NB4 (cell line): ENCODE measurements around the gene GET3.

Experiments used
- DNase-seq: peaks from one replicate; pipeline ENCODE4 v3.0.0; 2010; ENCODE audit warnings: low read depth
- H3K4me3 ChIP-seq: one replicate; pipeline ENCODE4 v1.5.1; 2011; ENCODE audit warnings: mild to moderate bottlenecking, low read depth, low read length, moderate library complexity
- MYC ChIP-seq: IDR thresholded peaks from 2 replicates; pipeline ENCODE4 v1.6.1; 2011; ENCODE audit warnings: low read depth, low read length
- POLR2A ChIP-seq: IDR thresholded peaks from 2 replicates; pipeline ENCODE4 v1.6.1; 2011; ENCODE audit warnings: mild to moderate bottlenecking; ENCODE audit not compliant: insufficient read length; ENCODE audit errors: extremely low read depth
- TF ChIP-seq, protein P1 (sequence below): IDR thresholded peaks from 2 replicates; pipeline ENCODE4 v1.6.1; 2011; ENCODE audit warnings: low read depth, low read length
- TF ChIP-seq, protein P2 (sequence below): IDR thresholded peaks from one replicate; pipeline ENCODE4 v1.5.1; 2012; ENCODE audit warnings: low read depth, low read length

GET3 gene

DNA sequence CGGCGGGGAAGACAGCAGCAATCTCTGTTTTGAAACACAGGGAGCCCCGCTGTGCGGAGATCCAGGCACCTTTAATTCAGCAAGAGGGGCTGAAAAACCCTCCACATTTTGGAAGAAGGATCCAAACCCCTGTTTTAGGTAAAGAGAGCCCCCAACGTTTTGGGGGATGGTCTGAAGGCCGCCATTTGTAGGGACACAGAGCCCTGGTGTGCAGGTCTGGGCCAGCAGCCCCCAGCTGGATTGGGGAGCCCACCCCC is 41.5 kb downstream of the GET3 start:
- H3K4me3 ChIP-seq = peak overlapping the region; percentile 69
- no peak for TF ChIP-seq MYC
- TF ChIP-seq, protein P1, sequence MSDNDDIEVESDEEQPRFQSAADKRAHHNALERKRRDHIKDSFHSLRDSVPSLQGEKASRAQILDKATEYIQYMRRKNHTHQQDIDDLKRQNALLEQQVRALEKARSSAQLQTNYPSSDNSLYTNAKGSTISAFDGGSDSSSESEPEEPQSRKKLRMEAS = no peak
- TF ChIP-seq, protein P2, sequence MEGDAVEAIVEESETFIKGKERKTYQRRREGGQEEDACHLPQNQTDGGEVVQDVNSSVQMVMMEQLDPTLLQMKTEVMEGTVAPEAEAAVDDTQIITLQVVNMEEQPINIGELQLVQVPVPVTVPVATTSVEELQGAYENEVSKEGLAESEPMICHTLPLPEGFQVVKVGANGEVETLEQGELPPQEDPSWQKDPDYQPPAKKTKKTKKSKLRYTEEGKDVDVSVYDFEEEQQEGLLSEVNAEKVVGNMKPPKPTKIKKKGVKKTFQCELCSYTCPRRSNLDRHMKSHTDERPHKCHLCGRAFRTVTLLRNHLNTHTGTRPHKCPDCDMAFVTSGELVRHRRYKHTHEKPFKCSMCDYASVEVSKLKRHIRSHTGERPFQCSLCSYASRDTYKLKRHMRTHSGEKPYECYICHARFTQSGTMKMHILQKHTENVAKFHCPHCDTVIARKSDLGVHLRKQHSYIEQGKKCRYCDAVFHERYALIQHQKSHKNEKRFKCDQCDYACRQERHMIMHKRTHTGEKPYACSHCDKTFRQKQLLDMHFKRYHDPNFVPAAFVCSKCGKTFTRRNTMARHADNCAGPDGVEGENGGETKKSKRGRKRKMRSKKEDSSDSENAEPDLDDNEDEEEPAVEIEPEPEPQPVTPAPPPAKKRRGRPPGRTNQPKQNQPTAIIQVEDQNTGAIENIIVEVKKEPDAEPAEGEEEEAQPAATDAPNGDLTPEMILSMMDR = no peak
- no peak for TF ChIP-seq POLR2A
- DNase-seq = no peak

DNA sequence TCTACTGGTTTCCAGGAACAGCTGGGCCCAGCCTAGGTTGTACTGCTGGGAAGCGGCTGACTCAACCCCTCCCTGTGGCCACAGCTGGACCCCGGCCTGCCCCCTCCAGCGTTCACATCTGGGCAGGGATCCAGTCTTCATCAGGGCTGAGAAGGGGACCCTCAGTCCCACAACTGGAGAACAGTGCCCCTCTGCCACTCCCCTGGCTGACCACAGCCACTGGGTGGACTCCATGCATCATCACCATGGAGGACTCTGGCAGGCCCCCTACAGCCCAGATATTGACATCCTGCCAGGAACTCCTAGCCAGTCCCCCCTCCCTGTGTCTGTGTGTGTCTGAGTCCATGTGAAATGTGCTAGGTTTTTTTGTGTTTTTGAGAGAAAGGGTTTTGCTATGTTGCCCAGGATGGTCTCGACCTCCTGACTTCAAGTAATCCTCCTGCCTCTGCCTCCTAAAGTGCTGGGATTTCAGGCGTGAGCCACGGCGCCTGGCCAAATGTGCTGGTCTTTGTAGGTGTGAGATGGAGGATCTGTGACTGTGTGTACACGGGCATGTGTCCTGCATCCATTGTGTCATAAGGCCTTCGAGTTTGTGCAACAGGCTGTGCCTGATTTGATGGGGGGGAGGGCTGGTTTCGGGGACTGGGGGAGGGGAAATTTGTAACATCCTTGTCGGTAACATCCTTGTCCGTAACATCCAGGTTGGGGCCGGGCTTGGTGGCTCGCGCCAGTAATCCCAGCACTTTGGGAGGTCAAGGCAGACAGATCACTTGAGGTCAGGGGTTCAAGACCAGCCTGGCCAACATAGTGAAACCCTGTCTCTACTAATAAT is 42.1 kb downstream of the GET3 start:
- TF ChIP-seq, protein P1 = no peak
- TF ChIP-seq POLR2A (no peak), MYC (no peak)
- TF ChIP-seq, protein P2 = no peak
- peak; percentile 51 for DNase-seq
- H3K4me3 ChIP-seq = no peak overlapping the region

DNA sequence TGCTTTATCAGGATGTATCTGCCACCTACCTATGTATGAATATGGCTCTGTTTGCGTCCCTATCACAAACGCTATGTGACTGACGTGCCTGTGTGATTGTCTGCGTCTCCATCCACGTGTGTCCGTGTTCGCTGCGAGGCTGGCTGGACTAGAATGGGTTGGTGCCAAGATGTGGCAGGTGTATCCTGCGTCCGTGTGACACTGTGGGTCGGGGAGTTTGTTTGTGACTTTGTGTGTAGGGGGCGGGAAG is 44.8 kb downstream of the GET3 start:
- TF ChIP-seq, protein P1 = no peak
- TF ChIP-seq, protein P2 = no peak
- TF ChIP-seq POLR2A = no peak
- TF ChIP-seq MYC = no peak
- DNase-seq = no peak
- peak overlapping the region; percentile 29 for H3K4me3 ChIP-seq

DNA sequence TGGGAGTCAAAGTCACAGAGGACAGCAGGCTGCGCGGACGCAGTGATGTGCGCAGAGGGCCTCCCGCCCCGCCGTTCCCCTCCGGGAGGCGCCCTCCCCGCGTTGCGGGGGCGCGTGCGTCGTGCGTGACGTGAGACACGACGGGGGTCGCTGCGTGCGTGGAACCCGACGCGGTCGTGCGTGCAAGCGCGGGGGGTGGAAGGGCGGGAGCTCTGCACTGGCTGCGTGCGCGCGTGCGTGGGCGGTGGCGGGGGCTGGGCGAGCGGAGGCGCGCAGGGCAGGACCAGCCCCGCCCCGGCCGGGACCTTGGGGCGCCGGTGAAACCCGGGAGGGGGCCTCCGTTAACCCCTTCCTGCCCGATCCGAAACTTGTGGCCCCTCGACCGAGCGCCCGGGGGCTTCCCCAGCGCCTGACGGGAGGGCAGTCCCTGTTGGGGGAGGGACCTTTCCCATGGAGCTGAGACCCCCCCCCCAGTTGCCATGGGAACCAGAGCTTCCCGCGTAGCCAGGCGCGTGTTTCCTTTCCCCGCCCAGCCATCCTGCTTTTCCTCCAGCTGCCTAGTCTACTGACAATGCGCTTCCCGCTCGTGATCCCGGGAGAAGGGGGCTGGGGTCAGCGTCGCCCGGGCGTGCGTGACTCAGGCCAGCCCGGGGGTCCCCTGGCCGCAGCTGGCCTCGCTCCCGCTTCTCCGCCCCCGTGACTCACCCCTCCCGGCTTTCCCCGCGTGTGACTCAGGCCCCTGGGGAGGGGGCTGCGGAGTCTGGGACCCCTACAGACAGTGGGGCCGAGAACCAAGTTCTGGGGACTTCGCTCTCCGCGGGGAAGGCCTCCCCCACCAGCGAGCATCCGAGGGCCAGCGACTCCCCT is 45.4 kb downstream of the GET3 start:
- TF ChIP-seq MYC (no peak), POLR2A (peak; percentile 16)
- TF ChIP-seq, protein P1 = peak; percentile 60
- peak; percentile 80 for DNase-seq
- peak overlapping the region; percentile 34 for H3K4me3 ChIP-seq

DNA sequence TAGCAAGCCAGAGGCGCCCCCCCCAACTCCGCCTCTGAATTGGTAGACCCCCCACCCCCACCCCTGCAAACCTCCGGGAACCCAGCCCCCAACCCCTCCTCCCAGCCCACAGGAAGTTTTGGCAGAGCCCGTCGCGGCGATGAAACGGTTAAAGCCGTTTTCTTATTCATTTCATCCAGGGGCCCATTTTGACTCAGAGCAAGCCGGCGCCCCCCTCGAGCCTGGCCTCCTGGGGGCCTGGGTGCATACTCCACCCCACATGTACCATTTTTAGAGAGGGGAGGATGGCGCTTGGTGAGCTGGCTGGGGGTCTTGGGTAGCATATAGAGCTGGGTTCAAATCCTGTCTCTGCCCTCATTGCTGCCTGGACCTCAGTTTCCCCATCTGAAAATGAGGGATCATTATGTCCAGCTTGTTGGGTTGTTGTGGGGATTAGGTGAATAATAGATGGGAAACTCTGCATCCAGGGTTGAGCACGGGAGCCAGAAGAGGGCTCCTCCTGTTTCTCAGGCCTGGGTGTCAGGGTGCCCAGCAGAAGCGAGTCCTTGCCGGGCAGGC is 46.1 kb downstream of the GET3 start:
- TF ChIP-seq, protein P1 = no peak
- no peak for TF ChIP-seq POLR2A
- TF ChIP-seq, protein P2 = no peak
- TF ChIP-seq MYC = no peak
- peak overlapping the region; percentile 34 for H3K4me3 ChIP-seq
- DNase-seq = peak; percentile 85

DNA sequence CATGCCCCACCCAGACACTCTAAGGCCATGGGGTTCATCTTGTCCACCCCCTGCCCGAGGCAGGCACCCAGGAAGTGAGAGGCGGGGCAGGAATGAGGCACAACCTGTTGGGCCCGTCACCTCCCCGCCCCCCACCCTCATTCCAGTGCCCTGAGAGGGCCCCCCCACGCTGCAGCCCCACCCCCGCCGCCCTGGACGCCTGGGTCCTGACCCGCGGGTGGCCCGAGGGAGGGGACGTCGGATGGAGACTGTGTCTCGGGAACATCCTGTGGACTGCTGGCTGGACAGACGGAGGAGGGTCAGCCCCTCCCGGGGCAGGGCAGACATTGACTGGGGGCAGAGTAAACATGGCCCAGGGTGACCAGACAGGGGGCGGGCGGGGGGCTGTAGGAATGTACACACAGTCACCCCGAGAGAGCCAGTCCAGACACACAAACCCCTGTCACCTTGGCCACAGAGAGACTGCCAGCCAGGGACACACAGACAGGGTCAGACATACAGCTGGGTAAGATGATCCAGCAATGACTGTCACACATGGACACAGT is 46.6 kb downstream of the GET3 start:
- TF ChIP-seq POLR2A = no peak
- H3K4me3 ChIP-seq = peak overlapping the region; percentile 17
- DNase-seq = peak; percentile 23
